Stimulated activated naive CD4-positive, alpha-beta T cell treated with Interleukin-2 at 50 U/mL for 16 hours (primary cell): ENCODE measurements around the gene C4orf33.
A peak's percentile ranks its signal among the peaks of the same experiment; 100 is the strongest.
"Not testable (repeated sequence)": the region's sequence is repeated elsewhere in the genome, so short reads cannot be mapped to it uniquely, and the experiment has no call there.

Experiments
- DNase-seq: peaks from one replicate; lab custom pipeline; 2025; lab: John Stamatoyannopoulos, UW

Gene C4orf33

DNA sequence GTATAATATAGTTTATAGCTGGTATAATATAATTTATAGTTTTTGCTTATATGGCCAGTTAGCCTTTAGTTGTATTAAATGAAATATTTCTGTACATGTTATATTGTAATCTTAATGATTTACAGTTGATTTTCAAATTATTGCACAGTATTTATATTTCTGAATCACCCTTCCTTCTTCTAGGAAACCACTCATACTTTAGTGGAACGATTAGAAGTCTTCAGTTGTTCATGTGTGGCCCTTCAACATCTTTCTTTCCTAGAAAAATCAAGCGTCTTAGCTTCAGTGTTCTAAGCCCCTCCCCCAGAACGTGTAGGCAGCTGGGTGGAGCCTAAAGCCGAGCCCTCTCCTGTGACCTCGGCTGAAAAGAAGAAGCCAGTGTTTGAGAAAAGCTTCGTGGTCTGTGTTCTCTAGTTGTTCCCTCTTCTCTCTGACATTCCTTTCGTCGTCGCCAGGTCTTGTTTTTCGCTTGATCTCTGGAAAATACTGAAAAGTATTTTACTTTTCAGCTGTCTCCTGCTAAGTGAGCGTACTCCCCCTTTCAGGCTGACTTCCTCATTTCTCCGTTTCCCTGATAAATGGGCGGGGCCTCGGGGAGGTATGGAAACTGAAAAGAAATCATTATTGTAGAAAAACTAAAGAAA, at the start of gene C4orf33:
Gene C4orf33, plus strand, starts transcription at position 342 of the 644 bp plus-strand sequence. CDS start 6,459 bp downstream, outside the sequence.
- DNase-seq, result peak; percentile 80

GRCh38 chr4:129059028-129059427, 36.9 kb upstream of the C4orf33 start:
- no peak for DNase-seq

GRCh38 chr4:129062580-129062979, 33.4 kb upstream of the C4orf33 start:
- DNase-seq, result no peak

- DNase-seq, result no peak
Observed at GRCh38 chr4:129063640-129064039, 32.3 kb upstream of the C4orf33 start.

DNA sequence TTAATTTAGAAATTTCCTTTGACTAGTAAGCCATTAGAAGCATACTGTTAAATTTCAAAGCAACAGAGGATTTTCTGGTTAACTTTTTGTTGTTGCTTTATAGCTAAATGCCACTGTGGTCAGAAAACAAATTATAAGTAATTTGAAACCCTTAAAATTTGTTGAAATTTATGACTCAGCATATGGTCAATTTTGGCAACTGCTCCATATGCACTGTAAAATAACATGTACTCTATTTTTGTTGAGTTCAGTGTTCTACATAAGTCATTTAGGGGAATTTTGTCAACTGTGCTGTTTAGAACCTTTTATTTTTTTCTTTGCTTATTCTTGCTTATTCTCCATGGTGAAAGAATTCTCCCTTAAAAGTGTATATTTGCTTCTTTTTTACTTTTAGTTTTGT, 31.2 kb upstream of the C4orf33 start:
- DNase-seq, result no peak

DNA sequence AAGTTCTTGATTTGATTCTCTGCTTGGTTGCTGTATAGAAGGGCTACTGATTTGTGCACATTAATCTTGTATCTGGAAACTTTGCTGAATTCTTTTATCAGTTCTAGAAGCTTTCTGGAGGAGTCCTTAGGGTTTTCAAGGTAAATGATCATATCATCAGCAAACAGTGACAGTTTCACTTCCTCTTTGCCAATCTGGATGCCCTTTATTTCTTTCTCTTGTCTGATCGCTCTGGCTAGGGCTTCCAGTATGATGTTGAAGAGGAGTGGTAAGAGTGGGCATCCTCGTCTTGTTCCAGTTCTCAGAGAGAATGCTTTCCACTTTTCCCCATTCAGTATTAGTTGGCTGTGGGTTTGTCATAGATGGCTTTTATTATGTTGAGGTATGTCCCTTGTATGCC, 26.4 kb upstream of the C4orf33 start:
- DNase-seq, result not testable (repeated sequence)

GRCh38 chr4:129077326-129077725, 18.6 kb upstream of the C4orf33 start:
- DNase-seq, result no peak

DNA sequence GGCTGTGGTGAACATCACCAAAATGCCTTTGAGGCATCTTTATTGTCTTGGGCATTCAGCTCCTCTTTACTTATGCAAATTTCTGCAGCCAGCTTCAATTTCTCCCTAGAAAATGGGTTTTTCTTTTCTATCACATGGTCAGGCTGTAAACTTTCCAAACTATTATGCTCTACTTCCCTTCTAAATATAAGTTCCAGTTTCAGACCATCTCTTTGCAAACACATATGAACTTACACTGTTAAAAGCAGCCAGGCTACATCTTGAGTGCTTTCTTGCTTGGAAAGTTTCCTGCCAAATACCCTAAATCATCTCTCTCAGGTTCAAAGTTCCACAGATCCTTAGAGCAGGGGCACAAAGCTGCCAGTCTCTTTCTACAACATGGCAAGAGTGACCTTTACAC, 15.8 kb upstream of the C4orf33 start:
- no peak for DNase-seq

DNA sequence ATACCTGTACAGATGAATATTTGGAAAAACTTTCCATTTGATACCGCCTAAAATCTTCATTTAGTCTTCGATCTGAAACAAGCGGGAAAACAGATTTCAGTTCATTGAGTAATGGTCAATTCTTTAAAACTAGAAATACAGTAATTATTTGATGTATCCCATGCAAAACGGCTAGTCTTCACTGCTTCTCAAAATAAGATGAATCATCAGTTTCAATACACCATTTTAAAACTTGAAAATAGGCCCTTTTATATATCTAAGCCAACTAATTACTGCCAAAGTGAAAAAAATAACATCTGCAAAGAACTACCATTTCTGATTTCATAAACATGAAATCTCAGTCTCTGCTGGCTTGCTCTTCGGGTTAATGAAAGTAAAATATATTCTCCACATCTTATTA, 13.7 kb upstream of the C4orf33 start:
- no peak for DNase-seq

GRCh38 chr4:129085472-129085871, 10.5 kb upstream of the C4orf33 start:
- no peak for DNase-seq

- no peak for DNase-seq
Observed at GRCh38 chr4:129087516-129087915, 8.4 kb upstream of the C4orf33 start.

DNA sequence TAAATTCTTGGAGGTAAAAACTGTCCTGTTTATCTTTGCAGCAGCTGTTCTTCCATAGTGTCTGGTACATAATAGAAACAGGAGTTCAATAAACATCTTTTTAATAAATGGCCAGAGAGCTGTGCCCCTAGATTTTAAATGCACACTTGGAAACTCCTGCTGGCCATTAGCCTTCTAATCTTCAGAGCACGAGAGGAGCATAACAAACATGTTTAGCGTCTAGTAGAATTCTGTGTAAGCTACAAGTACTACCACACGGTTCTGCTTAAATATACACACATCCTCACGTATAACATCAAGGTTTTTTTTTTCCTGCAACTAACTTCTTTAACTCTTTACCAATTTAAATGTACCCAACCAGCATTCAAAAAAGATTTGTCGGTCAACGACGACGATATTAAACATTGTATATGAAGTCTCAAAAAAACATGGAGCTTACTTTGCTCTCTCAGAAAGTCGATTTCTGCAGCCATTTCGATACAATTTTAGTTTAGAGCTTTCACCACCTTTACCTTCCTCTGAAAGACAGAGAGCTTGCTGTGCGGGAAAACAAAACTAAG, 3.2 kb upstream of the C4orf33 start:
- DNase-seq, result no peak

DNA sequence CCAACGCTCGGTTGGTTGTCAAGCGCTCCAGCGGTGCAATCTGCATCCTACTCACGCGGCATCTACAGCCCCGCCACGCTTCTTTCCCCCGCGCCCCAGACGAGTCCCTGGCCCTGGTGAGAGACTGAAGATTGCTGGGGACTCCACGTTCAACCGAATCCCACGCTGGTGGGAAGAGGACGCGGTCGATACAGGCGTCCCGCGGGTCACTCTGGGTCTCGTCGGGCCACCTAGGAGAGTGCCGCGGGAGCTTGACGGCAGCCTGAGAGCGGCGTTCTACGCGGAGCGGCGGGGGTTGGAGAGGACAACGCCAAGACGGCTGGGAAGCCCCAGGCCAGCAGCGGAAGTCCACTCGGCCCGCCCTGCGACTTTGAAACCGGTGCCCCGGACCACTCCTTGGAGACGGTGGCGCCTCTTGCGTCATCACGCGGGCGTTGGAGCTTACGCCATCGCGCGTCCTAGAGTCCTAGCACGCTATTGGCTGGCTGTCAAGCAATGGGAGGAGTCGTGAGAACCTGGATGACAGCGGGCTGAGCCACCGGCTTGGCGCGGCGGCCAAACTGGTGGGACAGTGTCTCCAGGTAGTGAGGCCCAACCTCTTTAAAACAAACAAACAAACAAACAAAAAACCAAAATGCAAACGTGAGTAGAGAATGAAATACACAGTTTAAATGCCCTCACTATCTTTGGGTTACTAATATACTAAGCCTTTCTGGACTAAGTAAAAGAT, 2.6 kb upstream of the C4orf33 start, which contains the start of gene SCLT1:
Gene SCLT1, minus strand, starts transcription at position 349 of the 730 bp plus-strand sequence. CDS start 436 bp downstream, outside the sequence.
- DNase-seq, result peak; percentile 97

DNA sequence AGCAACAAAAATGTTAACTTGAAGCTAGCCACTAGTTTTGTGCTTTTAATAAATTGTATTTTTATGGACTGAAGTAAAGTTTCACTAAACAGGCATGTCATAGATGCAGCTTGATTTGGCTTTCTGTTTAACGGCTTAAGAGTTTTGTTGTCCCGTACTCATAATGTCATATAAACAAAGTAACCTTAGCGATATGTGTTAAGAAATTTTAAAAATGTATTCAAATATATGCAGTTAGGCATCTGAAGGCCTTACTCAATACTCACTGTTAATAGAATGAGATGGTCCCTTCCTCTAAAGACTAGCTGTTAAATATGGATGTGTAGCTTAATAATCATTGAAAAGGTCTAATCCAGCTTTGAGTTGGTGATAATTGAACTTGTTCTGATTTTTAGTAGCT, 1.6 kb upstream of the C4orf33 start:
- no peak for DNase-seq

DNA sequence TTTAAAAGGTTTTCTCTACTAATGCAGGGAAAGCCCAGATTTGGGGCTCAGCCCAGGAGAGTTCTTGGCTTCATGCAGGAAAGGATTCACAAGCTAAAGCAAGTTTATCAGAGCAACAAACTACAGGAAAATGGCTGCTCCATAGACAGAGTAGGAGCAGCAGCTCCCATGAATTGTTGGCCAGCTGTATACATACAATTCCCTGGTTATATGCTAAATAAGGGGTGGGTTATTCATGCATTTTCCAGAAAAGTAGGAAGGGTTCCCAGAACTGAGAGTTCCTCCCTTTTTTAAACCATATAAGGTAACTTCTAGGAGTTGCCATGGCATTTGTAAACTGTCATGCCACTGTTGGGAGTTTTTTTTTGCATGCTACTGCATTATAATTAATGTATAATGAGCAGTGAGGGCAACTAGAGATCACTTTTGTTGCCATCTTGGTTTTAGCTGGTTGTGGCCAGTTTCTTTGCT, 2.6 kb downstream of the C4orf33 start:
- DNase-seq, result no peak

- DNase-seq, result no peak
Observed at GRCh38 chr4:129109965-129110824, 14.2 kb downstream of the C4orf33 start.

DNA sequence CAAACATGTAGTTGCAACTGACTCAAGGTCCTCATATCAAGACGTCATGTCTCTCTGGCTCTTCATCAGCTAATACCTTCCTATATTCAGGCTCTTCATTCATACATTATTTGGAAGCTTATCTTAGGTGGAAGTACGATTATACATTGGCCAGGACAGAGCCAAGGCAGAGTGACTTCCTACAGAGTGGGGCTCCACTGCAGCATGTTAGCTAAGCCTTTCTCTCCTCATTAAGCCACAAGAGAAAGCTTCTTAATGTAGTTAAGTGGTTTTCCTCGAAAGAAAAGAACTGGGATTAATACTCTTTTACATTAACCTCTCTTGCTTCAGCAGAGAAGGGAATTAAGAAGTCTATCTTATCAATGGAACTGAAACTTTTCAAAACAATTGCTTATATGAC, 15.0 kb downstream of the C4orf33 start:
- DNase-seq, result no peak

GRCh38 chr4:129111919-129112318, 16.0 kb downstream of the C4orf33 start:
- no peak for DNase-seq

GRCh38 chr4:129113434-129113833, 17.5 kb downstream of the C4orf33 start:
- DNase-seq, result no peak

- DNase-seq, result no peak
Observed at GRCh38 chr4:129113919-129114318, 18.0 kb downstream of the C4orf33 start.

GRCh38 chr4:129117705-129118104, 21.8 kb downstream of the C4orf33 start:
- DNase-seq, result no peak

GRCh38 chr4:129126614-129127013, 30.7 kb downstream of the C4orf33 start:
- not testable (repeated sequence) for DNase-seq
